Stimulated activated CD4-positive, alpha-beta T cell treated with anti-CD3 and anti-CD28 coated beads, Interleukin-4, amount 100 ng/mL, for 48 hours (primary cell): Measurements from ENCODE around the gene PRKAA1.
"Not testable (repeated sequence)": the region's sequence is repeated elsewhere in the genome, so short reads cannot be mapped to it uniquely, and the experiment has no call there.

Experiments
- DNase-seq, 2 donors: peaks; one replicate each; pipeline ENCODE4 v3.0.0-alpha.2; 2020; ENCODE audit warnings: low read depth in 2 of 2

PRKAA1 gene

GRCh38 chr5:40825461-40826043 lies 27.4 kb upstream of the PRKAA1 start:
- DNase-seq: not testable (repeated sequence)

GRCh38 chr5:40823459-40823858 lies 25.3 kb upstream of the PRKAA1 start:
- no peak for DNase-seq

GRCh38 chr5:40813698-40814281 lies 15.6 kb upstream of the PRKAA1 start:
- DNase-seq: peak in 1 of 2 donors; percentile 54

GRCh38 chr5:40812125-40812524 lies 14.0 kb upstream of the PRKAA1 start:
- no peak for DNase-seq

- no peak for DNase-seq
Measured at GRCh38 chr5:40801771-40802562, 3.8 kb upstream of the PRKAA1 start.

- DNase-seq: no peak
Measured at GRCh38 chr5:40799258-40799657, 1.1 kb upstream of the PRKAA1 start.

- DNase-seq: no peak
Measured at GRCh38 chr5:40798801-40799210, 632 bp upstream of the PRKAA1 start.

GRCh38 chr5:40797273-40798011 lies 732 bp downstream of the PRKAA1 start:
- peak; percentile 59 to 71 for DNase-seq

- DNase-seq: no peak
Measured at GRCh38 chr5:40796487-40796889, 1.7 kb downstream of the PRKAA1 start.

- not testable (repeated sequence) for DNase-seq
Measured at GRCh38 chr5:40794877-40795276, 3.3 kb downstream of the PRKAA1 start.

GRCh38 chr5:40794340-40794739 lies 3.8 kb downstream of the PRKAA1 start:
- not testable (repeated sequence) for DNase-seq

- not testable (repeated sequence) for DNase-seq
Measured at GRCh38 chr5:40792691-40793090, 5.5 kb downstream of the PRKAA1 start.

- DNase-seq: no peak
Measured at GRCh38 chr5:40791715-40792139, 6.4 kb downstream of the PRKAA1 start.

- no peak for DNase-seq
Measured at GRCh38 chr5:40790947-40791593, 7.1 kb downstream of the PRKAA1 start.

GRCh38 chr5:40788941-40789340 lies 9.2 kb downstream of the PRKAA1 start:
- not testable (repeated sequence) for DNase-seq

- no peak for DNase-seq
Measured at GRCh38 chr5:40787986-40788385, 10.2 kb downstream of the PRKAA1 start.

GRCh38 chr5:40786664-40787063 lies 11.5 kb downstream of the PRKAA1 start:
- DNase-seq: not testable (repeated sequence)

GRCh38 chr5:40784916-40785315 lies 13.3 kb downstream of the PRKAA1 start:
- no peak for DNase-seq

- no peak for DNase-seq
Measured at GRCh38 chr5:40784027-40784653, 14.0 kb downstream of the PRKAA1 start.

- DNase-seq: no peak
Measured at GRCh38 chr5:40781843-40782409, 16.2 kb downstream of the PRKAA1 start.

GRCh38 chr5:40780858-40781257 lies 17.3 kb downstream of the PRKAA1 start:
- DNase-seq: no peak
